ENCODE results near the gene NPM1.

- no peak for TF ChIP-seq BACH2 (CRISPR knock-in tag; IDR thresholded peaks at IDR 0.05; ENCODE audit: borderline replicate concordance)
- no peak for TF ChIP-seq TCF4 (CRISPR knock-in tag; IDR thresholded peaks at IDR 0.05; ENCODE audit: borderline replicate concordance)
- no peak for TF ChIP-seq SNAI2 (CRISPR knock-in tag; IDR thresholded peaks at IDR 0.05)
- no peak for TF ChIP-seq ZNF565 (CRISPR knock-in tag; conservative IDR thresholded peaks at IDR 0.05; ENCODE audit: low read depth)
- no peak for TF ChIP-seq ESRRG (CRISPR knock-in tag; IDR thresholded peaks at IDR 0.05)
- no peak for TF ChIP-seq POU6F1 (CRISPR knock-in tag; IDR thresholded peaks at IDR 0.05; ENCODE audit: borderline replicate concordance, low read depth)
- no peak for TF ChIP-seq PATZ1 (CRISPR knock-in tag; IDR thresholded peaks at IDR 0.05; ENCODE audit: borderline replicate concordance)
- TF ChIP-seq ZFP3 (CRISPR knock-in tag; IDR thresholded peaks at IDR 0.05), result no peak
- no peak for TF ChIP-seq ZFP30 (CRISPR knock-in tag; IDR thresholded peaks at IDR 0.05)
Observed at GRCh38 chr5:171416160-171417049, 28.8 kb downstream of the NPM1 start.

All from SK-N-SH treated with all-trans-retinoic acid at 6 μM for 48 hours (cell line).